ENCODE measurements around the gene KCNK15. TPM values are rescaled to one million over a fixed set of nuclear protein-coding genes. Genes with fewer than 3 reads are reported as not detected.

Gene KCNK15
- total RNA-seq: 0.09 and 0.47 TPM in 2 replicates

GRCh38 chr20:44745598-44746366 lies at the start of gene KCNK15:
Gene KCNK15, plus strand, starts transcription at chr20:44745865. Its CDS starts 46 bp downstream, at chr20:44745911.

DNA sequence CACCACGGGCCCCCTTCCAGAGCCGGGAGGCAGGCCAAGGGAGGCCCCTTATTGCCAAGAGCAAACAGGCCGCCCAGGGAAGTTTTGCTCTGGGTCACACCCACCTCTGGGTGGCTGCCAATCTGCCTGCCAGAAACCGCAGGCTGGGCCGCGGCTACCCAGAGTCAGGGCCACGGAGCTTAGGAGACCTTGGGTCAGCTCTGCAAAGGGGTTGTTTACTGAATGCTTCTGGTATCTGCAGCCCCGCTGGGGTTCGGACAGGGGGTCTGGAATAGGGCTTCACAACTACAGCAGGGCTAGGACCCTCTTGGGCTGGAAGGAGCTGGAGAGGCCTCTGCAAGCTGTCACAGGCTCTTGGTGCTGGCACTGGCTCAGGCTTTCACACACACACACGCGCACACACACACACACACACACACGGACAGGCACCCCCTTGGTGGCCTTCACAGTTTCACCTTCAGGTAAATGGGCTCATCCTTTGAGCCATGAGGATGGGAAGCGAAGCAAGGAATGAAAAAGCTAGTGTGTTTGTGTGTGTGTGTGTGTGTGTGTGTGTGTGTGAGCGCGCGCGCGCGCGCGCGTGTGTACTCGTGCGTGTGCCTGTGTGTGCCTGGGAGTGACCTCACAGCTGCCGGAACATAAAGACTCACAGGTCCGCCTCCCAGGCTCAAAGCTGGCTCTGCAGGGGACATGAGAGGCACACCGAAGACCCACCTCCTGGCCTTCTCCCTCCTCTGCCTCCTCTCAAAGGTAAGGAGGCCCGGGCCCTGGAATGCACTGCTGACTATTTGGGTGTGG lies 30.8 kb upstream of the KCNK15 start, which contains the start of gene CCN5:
TSS of gene CCN5 (plus strand) at position 669 of the 798 bp plus-strand sequence. CDS start at position 691, 22 bp downstream.

Other genes with a start within 250 kb of the KCNK15 start
- gene SERINC3, start 223.8 kb upstream of the KCNK15 start, total RNA-seq: 95.7 and 131 TPM in 2 replicates
- 57.8 and 60.9 TPM in 2 replicates for gene PKIG, start 163.3 kb upstream of the KCNK15 start, total RNA-seq
- 9.4 and 11.3 TPM in 2 replicates for gene ADA, start 94.2 kb upstream of the KCNK15 start, total RNA-seq
- gene CCN5, start 30.5 kb upstream of the KCNK15 start, total RNA-seq: 3.0 and 8.8 TPM in 2 replicates
- under 0.01 and 0.16 TPM in 2 replicates for gene RIMS4, start 64.7 kb downstream of the KCNK15 start, total RNA-seq
- 38.5 and 68.7 TPM in 2 replicates for gene YWHAB, start 139.8 kb downstream of the KCNK15 start, total RNA-seq
- gene PABPC1L, start 164.2 kb downstream of the KCNK15 start, total RNA-seq: 6.8 and 15.5 TPM in 2 replicates
- gene TOMM34, start 214.5 kb downstream of the KCNK15 start, total RNA-seq: 6.5 and 19.7 TPM in 2 replicates
- gene STK4, start 220.6 kb downstream of the KCNK15 start, total RNA-seq: 16.1 and 24.0 TPM in 2 replicates